GM12891 (cell line): Measurements from ENCODE around the gene CHCT1.
"Not testable (repeated sequence)": the region's sequence is repeated elsewhere in the genome, so short reads cannot be mapped to it uniquely, and the experiment has no call there.

Experiments used
- DNase-seq: peaks from one replicate; pipeline ENCODE4 v3.0.0; 2011; ENCODE audit warnings: low spot score; ENCODE audit not compliant: insufficient read length
- FAIRE-seq: peaks from 2 replicates; lab custom pipeline; 2011; peaks lifted over from hg19 to GRCh38; lab: Jason Lieb, UNC
- PAX5 ChIP-seq: IDR thresholded peaks from 2 replicates; pipeline ENCODE4 v1.6.1; 2011; ENCODE audit warnings: low read length, moderate library complexity, mild to moderate bottlenecking; ENCODE audit not compliant: insufficient read depth, severe bottlenecking
- POLR2A ChIP-seq: IDR thresholded peaks from 2 replicates; pipeline ENCODE4 v1.6.1; 2011; ENCODE audit warnings: low read depth, low read length, control low read depth
- POLR2AphosphoS5 ChIP-seq: IDR thresholded peaks from 2 replicates; pipeline ENCODE4 v1.6.1; 2011; ENCODE audit warnings: low read depth, low read length, control low read depth
- POU2F2 ChIP-seq: IDR thresholded peaks from 2 replicates; pipeline ENCODE4 v1.6.1; 2011; ENCODE audit warnings: low read depth, mild to moderate bottlenecking, control low read depth, low read length, moderate library complexity
- SPI1 ChIP-seq: IDR thresholded peaks from 2 replicates; pipeline ENCODE4 v1.6.1; 2011; ENCODE audit warnings: low read depth, low read length, control low read depth
- TAF1 ChIP-seq: IDR thresholded peaks from 2 replicates; pipeline ENCODE4 v1.6.1; 2011; ENCODE audit warnings: low read depth, low read length, control low read depth

CHCT1 gene

GRCh38 chr17:60401819-60402218 lies 20.5 kb upstream of the CHCT1 start:
- DNase-seq: no peak
- no peak for FAIRE-seq
- TF ChIP-seq PAX5 (no peak), POLR2A (no peak), SPI1 (no peak), POU2F2 (no peak), POLR2AphosphoS5 (no peak), TAF1 (no peak)

- DNase-seq: no peak
- no peak for FAIRE-seq
- TF ChIP-seq TAF1: no peak
- TF ChIP-seq PAX5: no peak
- TF ChIP-seq POU2F2: no peak
These were observed 18.8 kb upstream of the CHCT1 start for GRCh38 chr17:60403523-60403810.

GRCh38 chr17:60403962-60404361 lies 18.3 kb upstream of the CHCT1 start:
- DNase-seq (no peak), FAIRE-seq (no peak)
- no peak for TF ChIP-seq TAF1
- TF ChIP-seq PAX5: no peak
- no peak for TF ChIP-seq POLR2A
- no peak for TF ChIP-seq SPI1
- no peak for TF ChIP-seq POU2F2
- TF ChIP-seq POLR2AphosphoS5: no peak

- no peak for FAIRE-seq
- TF ChIP-seq SPI1 (no peak), POU2F2 (no peak), PAX5 (no peak), TAF1 (no peak), POLR2AphosphoS5 (no peak), POLR2A (no peak)
- no peak for DNase-seq
These were observed 15.4 kb upstream of the CHCT1 start for GRCh38 chr17:60406887-60407286.

- TF ChIP-seq POLR2AphosphoS5: no peak
- no peak for TF ChIP-seq TAF1
- TF ChIP-seq PAX5: no peak
- TF ChIP-seq SPI1: no peak
- TF ChIP-seq POLR2A: no peak
- TF ChIP-seq POU2F2: no peak
- DNase-seq: no peak
- no peak for FAIRE-seq
These were observed 12.3 kb upstream of the CHCT1 start for GRCh38 chr17:60410001-60410400.

GRCh38 chr17:60412701-60413100 lies 9.6 kb upstream of the CHCT1 start:
- DNase-seq (no peak), FAIRE-seq (no peak)
- TF ChIP-seq POLR2AphosphoS5: no peak
- no peak for TF ChIP-seq PAX5
- TF ChIP-seq POU2F2: no peak

- TF ChIP-seq POLR2AphosphoS5: no peak
- FAIRE-seq (no peak), DNase-seq (no peak)
These were observed 7.1 kb upstream of the CHCT1 start for GRCh38 chr17:60415146-60415545.

- no peak for DNase-seq
- FAIRE-seq: no peak
- no peak for TF ChIP-seq TAF1
- TF ChIP-seq POU2F2: no peak
- TF ChIP-seq SPI1: no peak
- no peak for TF ChIP-seq PAX5
- TF ChIP-seq POLR2AphosphoS5: no peak
- no peak for TF ChIP-seq POLR2A
These were observed 5.8 kb upstream of the CHCT1 start for GRCh38 chr17:60416368-60416925.

- not testable (repeated sequence) for DNase-seq, FAIRE-seq
These were observed 3.3 kb upstream of the CHCT1 start for GRCh38 chr17:60419003-60419402.

GRCh38 chr17:60419875-60420274 lies 2.4 kb upstream of the CHCT1 start:
- not testable (repeated sequence) for FAIRE-seq, DNase-seq

- peak; percentile 84 for DNase-seq
These were observed 772 bp upstream of the CHCT1 start for GRCh38 chr17:60421273-60422161.

GRCh38 chr17:60423865-60424264 lies 1.6 kb downstream of the CHCT1 start:
- FAIRE-seq (no peak), DNase-seq (no peak)
- TF ChIP-seq POU2F2 (no peak), PAX5 (no peak), POLR2A (no peak), POLR2AphosphoS5 (no peak), TAF1 (no peak), SPI1 (no peak)

More at GRCh38 chr17:60421273-60422161, 772 bp upstream of the CHCT1 start:
- FAIRE-seq: peak; percentile 87
- no peak for TF ChIP-seq SPI1
- TF ChIP-seq POLR2A: no peak
- TF ChIP-seq PAX5: no peak
- no peak for TF ChIP-seq TAF1
- TF ChIP-seq POLR2AphosphoS5: no peak
- no peak for TF ChIP-seq POU2F2
